BLaER1 treated with 17β-estradiol and CSF1 and Interleukin-3, amounts not matched to agents 10 nM and 100 nM (cell line): ENCODE data around the gene RUNX3.

ENCODE experiments used
- H3K27ac ChIP-seq, 11 experiments: shearing (Covaris generic); formaldehyde crosslinking; 2 replicates each; pipeline ENCODE4 v1.8.1; 2022
- H3K27me3 ChIP-seq, 11 experiments: shearing (Covaris generic); formaldehyde crosslinking; 2 replicates each; pipeline ENCODE4 v1.8.1; 2022
- H3K36me3 ChIP-seq, 11 experiments: shearing (Covaris generic); formaldehyde crosslinking; 2 replicates each; pipeline ENCODE4 v1.8.1; 2022
- H3K4me1 ChIP-seq, 10 experiments: shearing (Covaris generic); formaldehyde crosslinking; 2 replicates each; pipeline ENCODE4 v1.8.1; 2022
- H3K4me2 ChIP-seq, 11 experiments: shearing (Covaris generic); formaldehyde crosslinking; 2 replicates each; pipeline ENCODE4 v1.8.1; 2022
- H3K4me3 ChIP-seq, 10 experiments: shearing (Covaris generic); formaldehyde crosslinking; 2 replicates each; pipeline ENCODE4 v1.8.1; 2022
- H3K9ac ChIP-seq, 11 experiments: shearing (Covaris generic); formaldehyde crosslinking; 2 replicates each; pipeline ENCODE4 v1.8.1; 2022
- H3K9me3 ChIP-seq, 11 experiments: shearing (Covaris generic); formaldehyde crosslinking; replicated peaks in 1 of 11; 2 replicates each; pipeline ENCODE4 v1.8.1; 2022
- H4K20me1 ChIP-seq, 11 experiments: shearing (Covaris generic); formaldehyde crosslinking; 2 replicates each; pipeline ENCODE4 v1.8.1; 2022
- Cebpa-rat ChIP-seq, 11 experiments: shearing (Covaris generic); IDR thresholded peaks; 2 replicates each; pipeline ENCODE4 v1.8.1; 2022

Gene RUNX3

GRCh38 chr1:24875991-24876506, 54.0 kb downstream of the RUNX3 start:
- TF ChIP-seq Cebpa-rat (IDR thresholded peaks at IDR 0.05), result no peak
- Histone ChIP-seq H3K4me1 (peaks cover 17 to 22% (median 21%) of the 10 kb centered on the region in 10 experiments), H4K20me1 (no peaks in the 10 kb centered on the region), H3K9me3 (0 out of 22 replicates have a peak, but pooled peaks cover 0 to 6% (median 0%) of the 10 kb centered on the region in 11 experiments), H3K27ac (no peak overlapping the region), H3K36me3 (no peaks in the 10 kb centered on the region), H3K4me3 (no peak overlapping the region), H3K9ac (no peak overlapping the region), H3K4me2 (no peak overlapping the region), H3K27me3 (no peaks in the 10 kb centered on the region)

GRCh38 chr1:24875257-24875656, 54.8 kb downstream of the RUNX3 start:
- 0 out of 22 replicates have a peak, but pooled peaks cover 0 to 5% (median 0%) of the 10 kb centered on the region in 11 experiments for H3K27me3 ChIP-seq
- H4K20me1 ChIP-seq, result no peaks in the 10 kb centered on the region
- peaks cover 25 to 30% (median 28%) of the 10 kb centered on the region in 10 experiments for H3K4me1 ChIP-seq
- no peak overlapping the region for H3K27ac ChIP-seq
- no peaks in the 10 kb centered on the region for H3K36me3 ChIP-seq
- no peak overlapping the region for H3K4me2 ChIP-seq
- H3K4me3 ChIP-seq, result no peak overlapping the region
- no peak for TF ChIP-seq Cebpa-rat (IDR thresholded peaks at IDR 0.05)
- H3K9ac ChIP-seq, result no peak overlapping the region
- 0 out of 22 replicates have a peak, but pooled peaks cover 0 to under 1% (median 0%) of the 10 kb centered on the region in 11 experiments for H3K9me3 ChIP-seq

GRCh38 chr1:24874611-24875234, 55.4 kb downstream of the RUNX3 start:
- 0 out of 22 replicates have a peak, but pooled peaks cover 0 to 5% (median 0%) of the 10 kb centered on the region in 11 experiments for H3K27me3 ChIP-seq
- TF ChIP-seq Cebpa-rat (IDR thresholded peaks at IDR 0.05), result no peak

GRCh38 chr1:24874056-24874455, 56.0 kb downstream of the RUNX3 start:
- TF ChIP-seq Cebpa-rat (IDR thresholded peaks at IDR 0.05), result no peak
- Histone ChIP-seq H3K36me3 (no peaks in the 10 kb centered on the region), H3K27me3 (0 out of 22 replicates have a peak, but pooled peaks cover 0 to 5% (median 0%) of the 10 kb centered on the region in 11 experiments), H3K9me3 (no peaks in the 10 kb centered on the region), H3K4me1 (peaks cover 34 to 41% (median 39%) of the 10 kb centered on the region in 10 experiments), H3K4me2 (no peak overlapping the region), H3K4me3 (no peak overlapping the region), H3K9ac (no peak overlapping the region), H3K27ac (no peak overlapping the region), H4K20me1 (no peaks in the 10 kb centered on the region)

More at GRCh38 chr1:24874611-24875234, 55.4 kb downstream of the RUNX3 start:
- Histone ChIP-seq H3K9ac (no peak overlapping the region), H3K27ac (no peak overlapping the region), H3K4me2 (no peak overlapping the region), H3K4me1 (peaks cover 31 to 35% (median 34%) of the 10 kb centered on the region in 10 experiments), H3K36me3 (no peaks in the 10 kb centered on the region), H4K20me1 (no peaks in the 10 kb centered on the region), H3K9me3 (no peaks in the 10 kb centered on the region), H3K4me3 (no peak overlapping the region)

- TF ChIP-seq Cebpa-rat (IDR thresholded peaks at IDR 0.05), result no peak
- H3K36me3 ChIP-seq, result no peaks in the 10 kb centered on the region
- H3K4me1 ChIP-seq, result peaks cover 34 to 50% (median 40%) of the 10 kb centered on the region in 10 experiments
- H3K9ac ChIP-seq, result no peak overlapping the region
- H3K27me3 ChIP-seq, result peaks cover 0 to 6% (median 0%) of the 10 kb centered on the region in 11 experiments; a peak in 3 of 22 replicates
- no peaks in the 10 kb centered on the region for H4K20me1 ChIP-seq
- H3K27ac ChIP-seq, result peak overlapping the region in 2 of 11 experiments; percentile 3 to 40; a peak in 2 of 22 replicates
- peak overlapping the region in 9 of 11 experiments; percentile 29 to 84 (median 79); a peak in 16 of 22 replicates for H3K4me2 ChIP-seq
- no peak overlapping the region for H3K4me3 ChIP-seq
- H3K9me3 ChIP-seq, result no peaks in the 10 kb centered on the region
Measured at GRCh38 chr1:24873148-24873547, 56.9 kb downstream of the RUNX3 start.

GRCh38 chr1:24872061-24872850, 57.8 kb downstream of the RUNX3 start:
- TF ChIP-seq Cebpa-rat (IDR thresholded peaks at IDR 0.05), result no peak

GRCh38 chr1:24871306-24871901, 58.7 kb downstream of the RUNX3 start:
- no peak overlapping the region for H3K4me3 ChIP-seq
- 0 out of 22 replicates have a peak overlapping the region, but pooled peaks of 1 of the 11 experiments have one; percentile 41 for H3K9ac ChIP-seq
- TF ChIP-seq Cebpa-rat (IDR thresholded peaks at IDR 0.05), result no peak
- H3K4me1 ChIP-seq, result peaks cover 34 to 62% (median 42%) of the 10 kb centered on the region in 10 experiments
- no peaks in the 10 kb centered on the region for H3K36me3 ChIP-seq
- H3K27me3 ChIP-seq, result peaks cover 0 to 14% (median 0%) of the 10 kb centered on the region in 11 experiments; a peak in 3 of 22 replicates
- peak overlapping the region; percentile 67 to 84 (median 79) for H3K4me2 ChIP-seq
- no peak overlapping the region; a peak in 1 of 22 replicates for H3K27ac ChIP-seq
- H4K20me1 ChIP-seq, result no peaks in the 10 kb centered on the region
- H3K9me3 ChIP-seq, result no peaks in the 10 kb centered on the region

More at GRCh38 chr1:24872061-24872850, 57.8 kb downstream of the RUNX3 start:
- peaks cover 34 to 53% (median 40%) of the 10 kb centered on the region in 10 experiments for H3K4me1 ChIP-seq
- peak overlapping the region; percentile 30 to 84 (median 79) for H3K4me2 ChIP-seq
- no peak overlapping the region for H3K4me3 ChIP-seq
- no peaks in the 10 kb centered on the region for H3K9me3 ChIP-seq
- no peaks in the 10 kb centered on the region for H3K36me3 ChIP-seq
- no peaks in the 10 kb centered on the region for H4K20me1 ChIP-seq
- H3K27me3 ChIP-seq, result peaks cover 0 to 14% (median 0%) of the 10 kb centered on the region in 11 experiments; a peak in 3 of 22 replicates
- peak overlapping the region in 3 of 11 experiments; percentile 8 to 54 (median 33); a peak in 3 of 22 replicates for H3K27ac ChIP-seq
- no peak overlapping the region for H3K9ac ChIP-seq

GRCh38 chr1:24870551-24871195, 59.4 kb downstream of the RUNX3 start:
- H3K36me3 ChIP-seq, result no peaks in the 10 kb centered on the region

More at GRCh38 chr1:24870551-24871195, 59.4 kb downstream of the RUNX3 start:
- peaks cover 34 to 63% (median 42%) of the 10 kb centered on the region in 10 experiments for H3K4me1 ChIP-seq
- peak overlapping the region in 2 of 11 experiments; percentile 36 to 41; a peak in 1 of 22 replicates for H3K9ac ChIP-seq
- no peak overlapping the region; a peak in 1 of 20 replicates for H3K4me3 ChIP-seq
- H3K9me3 ChIP-seq, result no peaks in the 10 kb centered on the region
- H3K27ac ChIP-seq, result peak overlapping the region in 1 of 11 experiments; percentile 4; a peak in 1 of 22 replicates
- H3K4me2 ChIP-seq, result peak overlapping the region; percentile 67 to 84 (median 79)
- TF ChIP-seq Cebpa-rat (IDR thresholded peaks at IDR 0.05), result no peak
- no peaks in the 10 kb centered on the region for H4K20me1 ChIP-seq
- H3K27me3 ChIP-seq, result peaks cover 0 to 14% (median 0%) of the 10 kb centered on the region in 11 experiments; a peak in 3 of 22 replicates
